HG03521 (cell line): Measurements from ENCODE around the gene NACAD.
"Not testable (repeated sequence)": the region's sequence is repeated elsewhere in the genome, so short reads cannot be mapped to it uniquely, and the experiment has no call there.

Experiments
- ATAC-seq: cut with Tn5 transposase; IDR thresholded peaks from one replicate; pipeline ENCODE4 v1.9.1; 2021; ENCODE audit warnings: mild to moderate bottlenecking, moderate library complexity; ENCODE audit not compliant: unreplicated experiment

Gene NACAD

GRCh38 chr7:45060295-45060694, 28.5 kb downstream of the NACAD start:
- no peak for ATAC-seq

GRCh38 chr7:45057878-45058277, 30.9 kb downstream of the NACAD start:
- ATAC-seq, result no peak

GRCh38 chr7:45055594-45056219, 33.1 kb downstream of the NACAD start:
- ATAC-seq, result no peak

GRCh38 chr7:45055016-45055415, 33.8 kb downstream of the NACAD start:
- ATAC-seq, result no peak

GRCh38 chr7:45054442-45054841, 34.3 kb downstream of the NACAD start:
- ATAC-seq, result no peak

GRCh38 chr7:45053941-45054340, 34.8 kb downstream of the NACAD start:
- no peak for ATAC-seq

- no peak for ATAC-seq
Measured at GRCh38 chr7:45053401-45053800, 35.4 kb downstream of the NACAD start.

GRCh38 chr7:45052011-45052410, 36.8 kb downstream of the NACAD start:
- ATAC-seq, result no peak

- no peak for ATAC-seq
Measured at GRCh38 chr7:45050198-45050597, 38.6 kb downstream of the NACAD start.

GRCh38 chr7:45048748-45049147, 40.0 kb downstream of the NACAD start:
- no peak for ATAC-seq

GRCh38 chr7:45044338-45044737, 44.4 kb downstream of the NACAD start:
- no peak for ATAC-seq

GRCh38 chr7:45039106-45039505, 49.7 kb downstream of the NACAD start:
- no peak for ATAC-seq

GRCh38 chr7:45037876-45038275, 50.9 kb downstream of the NACAD start:
- ATAC-seq, result no peak

GRCh38 chr7:45036796-45037195, 52.0 kb downstream of the NACAD start:
- no peak for ATAC-seq

- no peak for ATAC-seq
Measured at GRCh38 chr7:45036317-45036716, 52.5 kb downstream of the NACAD start.

- ATAC-seq, result no peak
Measured at GRCh38 chr7:45035893-45036292, 52.9 kb downstream of the NACAD start.

- no peak for ATAC-seq
Measured at GRCh38 chr7:45035371-45035770, 53.4 kb downstream of the NACAD start.

GRCh38 chr7:45034710-45035109, 54.1 kb downstream of the NACAD start:
- not testable (repeated sequence) for ATAC-seq

GRCh38 chr7:45033931-45034290, 54.9 kb downstream of the NACAD start:
- no peak for ATAC-seq

- no peak for ATAC-seq
Measured at GRCh38 chr7:45033261-45033930, 55.4 kb downstream of the NACAD start.

GRCh38 chr7:45032421-45032820, 56.3 kb downstream of the NACAD start:
- no peak for ATAC-seq

- no peak for ATAC-seq
Measured at GRCh38 chr7:45031829-45032228, 56.9 kb downstream of the NACAD start.
